GM12865 (cell line): ENCODE data around the gene GID8.
"Not testable (repeated sequence)": the region's sequence is repeated elsewhere in the genome, so short reads cannot be mapped to it uniquely, and the experiment has no call there.

Experiments used
- DNase-seq: peaks from one replicate; pipeline ENCODE4 v3.0.0; 2010; ENCODE audit warnings: low read depth
- H3K4me3 ChIP-seq: 2 replicates; pipeline ENCODE4 v1.5.1; 2011; ENCODE audit warnings: mild to moderate bottlenecking, low read depth, low read length, control low read depth
- CTCF ChIP-seq: IDR thresholded peaks from 2 replicates; pipeline ENCODE4 v1.5.1; 2011; ENCODE audit warnings: low read length, control low read depth, low read depth, inconsistent platforms; ENCODE audit not compliant: insufficient read depth; ENCODE audit errors: missing control alignments

GID8 gene

GRCh38 chr20:62958388-62959100 is 20.6 kb downstream of the GID8 start:
- TF ChIP-seq CTCF = no peak
- H3K4me3 ChIP-seq = no peak overlapping the region
- DNase-seq = no peak

- TF ChIP-seq CTCF = no peak
- DNase-seq = no peak
- no peak overlapping the region for H3K4me3 ChIP-seq
Measured at GRCh38 chr20:62959101-62959971, 21.4 kb downstream of the GID8 start.

GRCh38 chr20:62959998-62960436 is 22.1 kb downstream of the GID8 start:
- no peak for DNase-seq
- no peak overlapping the region for H3K4me3 ChIP-seq
- TF ChIP-seq CTCF = no peak

- H3K4me3 ChIP-seq, DNase-seq: not testable (repeated sequence)
Measured at GRCh38 chr20:62960446-62961309, 22.7 kb downstream of the GID8 start.

GRCh38 chr20:62961310-62961783 is 23.4 kb downstream of the GID8 start:
- no peak for TF ChIP-seq CTCF
- no peak overlapping the region for H3K4me3 ChIP-seq
- no peak for DNase-seq

- DNase-seq = no peak
- H3K4me3 ChIP-seq = no peak overlapping the region
- no peak for TF ChIP-seq CTCF
Measured at GRCh38 chr20:62961799-62962198, 23.9 kb downstream of the GID8 start.
